Germinal center (tissue), 1 donor: ENCODE results near the gene KRTAP5-2.
A peak's percentile ranks its signal among the peaks of the same experiment; 100 is the strongest.
"Not testable (repeated sequence)": the region's sequence is repeated elsewhere in the genome, so short reads cannot be mapped to it uniquely, and the experiment has no call there.

Source experiments
- DNase-seq: peaks from one replicate; pipeline ENCODE4 v3.0.0; 2012; ENCODE audit warnings: mixed read lengths, low spot score

KRTAP5-2 gene

DNA sequence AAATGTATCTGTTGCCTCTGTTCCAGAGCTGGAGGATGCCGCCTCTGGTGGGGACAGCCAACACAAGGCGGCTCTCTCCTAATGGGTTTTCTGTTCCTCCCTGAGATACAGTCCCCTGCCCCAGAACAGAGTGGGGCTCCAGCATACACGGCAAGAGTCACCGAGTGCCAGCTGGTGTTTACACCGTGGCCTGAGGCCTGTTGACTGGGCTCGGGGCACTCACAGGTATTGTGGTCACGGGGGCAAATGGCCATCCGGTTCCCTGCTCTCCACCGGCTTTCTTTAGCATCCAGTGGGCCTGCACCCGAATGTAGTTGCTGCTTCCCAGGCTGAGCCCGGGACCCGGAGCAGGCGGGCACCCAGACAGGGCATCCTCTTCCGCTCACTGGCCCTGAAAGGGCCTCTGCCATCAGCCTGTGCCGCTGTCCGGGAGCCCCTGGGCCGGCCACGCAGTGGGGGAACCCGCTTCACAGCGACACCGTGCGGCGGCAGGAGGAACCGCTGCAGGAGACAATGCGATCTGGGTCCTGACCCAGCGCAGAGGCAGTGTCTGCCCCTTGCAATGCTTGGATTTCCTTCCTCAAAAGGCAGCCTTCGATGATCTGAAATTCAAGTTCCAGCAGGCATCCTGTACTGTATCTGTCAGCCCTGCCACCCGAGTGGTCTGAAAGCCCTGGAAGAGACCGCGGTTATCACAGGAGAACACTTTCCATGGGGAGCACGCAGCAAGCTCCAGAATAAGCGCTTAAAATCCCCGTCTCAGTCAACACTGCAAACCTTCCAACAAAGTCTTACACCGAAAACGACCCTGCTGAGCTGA, 30.6 kb upstream of the KRTAP5-2 start:
- DNase-seq: peak; percentile 81

- DNase-seq: no peak
Observed at GRCh38 chr11:1625541-1625940, 27.4 kb upstream of the KRTAP5-2 start.

DNA sequence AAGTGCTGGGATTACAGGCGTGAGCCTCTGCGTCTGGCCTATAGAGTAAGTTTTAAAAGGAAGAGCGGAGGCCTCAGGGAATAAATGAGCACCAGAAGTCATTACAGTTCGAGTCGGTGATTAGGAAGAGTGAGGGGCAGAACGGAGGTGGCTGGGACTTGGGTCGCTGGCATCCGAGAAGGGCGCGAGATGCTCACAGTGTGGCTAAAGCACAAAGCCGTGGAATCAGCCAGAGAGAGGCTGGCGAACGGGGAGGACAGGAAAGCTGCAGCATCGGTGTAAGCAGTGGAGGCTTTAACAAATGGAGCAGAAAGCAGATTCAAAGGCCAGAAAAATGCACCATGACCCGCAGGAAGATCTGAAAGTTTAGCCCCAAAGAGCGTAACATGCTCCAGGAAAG, 26.5 kb upstream of the KRTAP5-2 start:
- no peak for DNase-seq

DNA sequence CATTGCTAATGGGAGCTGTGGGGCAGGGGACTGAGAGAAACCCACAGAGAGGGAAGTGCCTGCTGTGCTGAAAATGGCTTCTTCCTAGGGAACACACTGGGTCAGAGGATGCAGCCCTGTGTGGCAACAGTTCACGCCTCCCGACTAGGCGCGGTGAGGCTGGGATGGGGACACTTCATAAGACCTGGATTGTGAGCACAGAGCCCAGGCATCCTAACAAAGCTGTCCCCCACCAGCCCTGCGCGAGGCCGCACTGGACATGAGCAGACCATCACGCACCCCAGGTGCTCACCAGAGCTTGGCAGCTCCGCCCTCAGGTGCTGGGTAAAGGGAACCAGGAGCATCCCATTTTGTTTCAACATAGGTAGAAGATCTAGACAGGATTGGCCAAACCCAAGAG, 25.6 kb upstream of the KRTAP5-2 start:
- no peak for DNase-seq

DNA sequence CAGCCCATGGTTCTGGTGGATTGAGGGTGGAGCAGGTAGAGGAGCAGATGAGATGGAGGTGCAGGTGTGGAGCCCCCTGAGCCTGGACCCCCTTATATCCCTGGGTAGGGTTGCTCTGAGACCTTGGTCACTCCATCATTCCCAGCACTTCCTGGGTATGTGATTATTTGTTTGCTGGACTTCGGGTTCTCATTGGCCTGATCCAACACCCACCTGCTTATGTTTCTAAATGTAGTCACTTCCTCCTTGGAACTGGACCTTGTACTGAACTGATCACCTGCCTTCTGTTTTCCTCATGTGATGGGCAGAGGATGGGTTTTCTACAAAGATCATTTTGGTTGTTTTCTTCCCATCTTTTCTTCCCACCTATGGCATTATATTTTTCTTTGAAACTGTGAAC, 24.0 kb upstream of the KRTAP5-2 start, which contains the start of gene KRTAP5-4:
KRTAP5-4 (minus strand) TSS at position 53 of the 400 bp plus-strand sequence; CDS start at position 8, 45 bp downstream.
- DNase-seq: no peak

GRCh38 chr11:1619449-1619848, 21.4 kb upstream of the KRTAP5-2 start:
- no peak for DNase-seq

DNA sequence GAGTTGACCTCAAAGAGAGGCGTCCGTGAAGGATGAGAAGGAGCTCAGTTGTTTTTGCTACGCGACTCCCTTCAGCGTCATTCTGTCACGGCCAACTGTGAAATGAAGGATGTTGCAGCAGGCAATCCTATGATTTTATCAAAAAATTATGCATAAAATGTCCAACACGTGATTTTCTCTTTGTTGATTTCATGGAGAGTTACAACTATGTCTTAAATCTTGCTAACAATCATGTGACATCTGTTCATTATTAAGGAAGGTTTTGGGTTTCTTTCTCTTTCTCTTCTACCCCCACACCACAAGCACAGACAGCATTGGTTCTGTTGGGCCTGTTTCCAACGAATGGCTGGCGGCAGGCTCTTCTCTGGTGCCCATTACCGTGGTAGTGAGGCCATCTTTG, 20.1 kb upstream of the KRTAP5-2 start:
- no peak for DNase-seq

- no peak for DNase-seq
Observed at GRCh38 chr11:1608363-1608762, 10.3 kb upstream of the KRTAP5-2 start, which contains the start of gene KRTAP5-3. TSS of gene KRTAP5-3 (minus strand) at chr11:1608463. CDS start at chr11:1608385, 78 bp downstream.

GRCh38 chr11:1607901-1608300, 9.8 kb upstream of the KRTAP5-2 start:
- not testable (repeated sequence) for DNase-seq

GRCh38 chr11:1607156-1607845, 9.2 kb upstream of the KRTAP5-2 start:
- not testable (repeated sequence) for DNase-seq

DNA sequence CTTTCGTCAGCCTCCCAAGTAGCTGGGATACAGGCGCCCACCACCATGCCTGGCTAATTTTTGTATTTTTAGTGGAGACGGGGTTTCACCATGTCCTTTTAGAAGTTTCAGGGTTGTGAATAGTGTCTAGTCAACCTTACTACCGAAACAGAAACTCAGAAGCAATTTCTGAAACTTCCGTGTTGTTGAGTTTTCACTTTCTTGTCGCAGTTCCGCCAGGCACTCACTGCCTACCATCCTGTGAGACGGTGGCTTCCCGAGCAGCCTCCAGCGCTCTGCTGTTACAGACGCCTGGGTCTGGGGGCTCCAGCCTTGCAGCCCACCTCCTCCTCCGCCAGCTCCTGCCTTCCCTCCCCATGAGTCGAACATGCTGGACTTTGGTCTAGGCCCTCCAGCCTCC, 7.8 kb upstream of the KRTAP5-2 start:
- DNase-seq: peak; percentile 69

DNA sequence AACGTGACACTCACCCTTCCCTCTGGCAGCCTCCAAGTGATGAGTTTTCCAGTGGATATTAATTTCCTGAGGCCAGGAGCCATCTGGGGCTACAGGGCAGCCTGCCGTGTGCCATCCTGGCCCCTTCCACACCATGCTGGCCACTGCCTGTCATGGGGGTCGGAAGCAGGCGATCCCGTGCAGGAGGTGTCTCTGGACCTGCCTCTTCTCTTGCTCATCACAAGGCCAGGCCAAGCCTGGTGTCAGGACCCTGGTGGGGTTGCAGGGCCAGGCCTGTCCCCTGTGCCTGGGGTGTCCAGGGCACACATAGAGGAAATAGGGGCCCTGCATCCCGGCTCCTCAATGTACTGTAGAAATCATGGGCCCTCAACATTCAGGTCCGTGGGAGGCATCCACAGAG, 6.6 kb upstream of the KRTAP5-2 start:
- DNase-seq: no peak

GRCh38 chr11:1604181-1604580, 6.1 kb upstream of the KRTAP5-2 start:
- no peak for DNase-seq

DNA sequence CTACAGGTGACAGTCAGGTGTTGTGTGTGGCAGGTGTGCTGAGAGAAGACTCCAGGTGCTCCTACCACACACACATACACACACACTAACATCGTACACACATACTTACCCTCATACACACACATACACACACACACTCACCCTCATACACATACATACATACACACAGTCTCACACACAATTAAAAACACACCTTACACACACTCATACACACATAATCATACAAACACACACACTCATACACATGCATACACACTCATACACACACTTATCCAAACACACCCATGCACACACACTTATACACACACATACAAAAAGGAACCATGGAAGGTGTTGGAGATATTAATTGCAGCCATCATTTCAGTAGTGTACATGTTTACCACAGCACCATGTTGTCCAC, 5.5 kb upstream of the KRTAP5-2 start:
- DNase-seq: no peak

DNA sequence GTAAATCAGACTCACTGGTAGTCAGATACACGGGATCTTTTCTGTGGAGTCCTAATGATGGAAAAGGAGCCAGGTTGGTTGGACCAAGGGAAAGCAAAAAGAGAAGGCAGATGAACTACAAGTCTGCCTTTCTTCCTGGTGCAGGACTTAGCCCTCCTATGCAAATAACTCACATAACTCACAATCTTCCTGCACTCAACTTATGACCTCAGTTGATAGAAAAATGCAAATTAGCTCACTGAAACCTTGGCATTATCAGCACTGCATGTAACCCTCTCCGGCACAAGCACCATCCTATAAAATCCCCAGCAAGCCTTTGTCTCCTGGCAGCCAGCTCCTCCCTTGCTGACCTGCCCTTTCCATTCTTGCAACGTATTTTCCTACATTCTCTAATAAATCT, 3.6 kb upstream of the KRTAP5-2 start:
- DNase-seq: not testable (repeated sequence)

- DNase-seq: no peak
Observed at GRCh38 chr11:1600626-1601025, 2.5 kb upstream of the KRTAP5-2 start.

- no peak for DNase-seq
Observed at GRCh38 chr11:1598816-1599215, 722 bp upstream of the KRTAP5-2 start.

GRCh38 chr11:1598406-1598805, 312 bp upstream of the KRTAP5-2 start:
- not testable (repeated sequence) for DNase-seq

- no peak for DNase-seq
Observed at GRCh38 chr11:1597331-1597993, 632 bp downstream of the KRTAP5-2 start.

- DNase-seq: not testable (repeated sequence)
Observed at GRCh38 chr11:1596576-1597121, 1.4 kb downstream of the KRTAP5-2 start.

DNA sequence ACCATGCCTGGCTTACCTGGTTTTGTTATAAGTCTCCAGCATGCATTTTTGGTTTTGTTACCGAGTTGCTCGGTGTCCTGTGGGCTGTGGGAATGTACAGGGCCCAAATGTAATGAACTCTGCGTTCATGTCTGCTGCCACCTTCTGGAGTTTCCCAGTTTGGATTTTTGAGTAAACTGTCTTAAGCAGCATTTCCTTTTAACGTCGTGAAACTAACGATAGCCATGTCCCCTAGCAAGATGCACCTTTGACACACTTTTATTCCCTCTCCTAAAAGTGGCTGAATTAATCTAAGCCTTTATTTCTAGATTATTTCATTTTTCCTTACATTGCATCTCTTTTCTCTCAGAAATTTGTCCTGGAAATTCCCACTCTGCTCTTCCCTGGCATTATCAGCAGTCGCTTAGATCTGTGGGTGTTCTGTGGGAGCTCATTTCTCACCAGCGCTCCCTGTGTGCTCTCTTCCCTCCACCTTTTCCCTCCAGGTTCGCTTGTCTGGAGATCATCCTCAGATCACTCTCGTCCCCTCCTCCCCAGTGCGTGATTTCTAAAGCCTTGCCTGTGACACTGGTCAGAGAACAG, 2.0 kb downstream of the KRTAP5-2 start:
- not testable (repeated sequence) for DNase-seq

DNA sequence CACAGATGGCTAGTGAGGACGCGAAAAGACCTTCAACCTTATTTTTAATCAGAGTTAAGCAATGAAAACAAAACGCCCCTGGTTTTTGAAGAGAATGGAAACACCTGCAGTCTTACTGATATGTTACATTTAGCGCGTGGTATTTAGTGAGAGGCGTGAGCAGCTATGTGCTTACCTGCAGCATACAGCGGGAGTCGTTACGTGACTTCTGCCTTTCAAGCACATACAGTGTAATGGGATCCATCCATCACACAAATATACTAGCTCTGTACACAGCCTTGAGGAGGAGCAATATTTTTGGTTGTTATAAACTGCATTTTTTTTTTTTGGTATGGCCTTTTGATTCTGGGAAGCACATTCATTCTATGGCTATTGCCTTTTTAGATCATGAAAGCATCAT, 5.5 kb downstream of the KRTAP5-2 start:
- no peak for DNase-seq
